ENCODE data around the gene CCN6.

GRCh38 chr6:112010328-112010727 is 43.6 kb upstream of the CCN6 start:
- TF ChIP-seq CTCF (IDR thresholded peaks at IDR 0.05) (peak in 1 of 6 experiments; percentile 18), POLR2A (IDR thresholded peaks at IDR 0.05) (no peak)
